GM12875 (cell line): ENCODE results near the gene CACTIN.

ENCODE experiments used
- H3K4me3 ChIP-seq: one replicate; pipeline ENCODE4 v1.5.1; 2011; ENCODE audit warnings: low read depth, low read length, control low read depth
- CTCF ChIP-seq: IDR thresholded peaks from 2 replicates; pipeline ENCODE4 v1.5.1; 2011; ENCODE audit warnings: low read depth, mild to moderate bottlenecking, control low read depth, inconsistent platforms, low read length, moderate library complexity, borderline replicate concordance; ENCODE audit not compliant: insufficient read depth

The CACTIN gene

GRCh38 chr19:3612901-3613741 is 13.5 kb downstream of the CACTIN start:
- no peak overlapping the region for H3K4me3 ChIP-seq
- TF ChIP-seq CTCF, result no peak

- TF ChIP-seq CTCF, result no peak
- H3K4me3 ChIP-seq, result no peak overlapping the region
Measured at GRCh38 chr19:3612330-3612729, 14.3 kb downstream of the CACTIN start.

GRCh38 chr19:3611841-3612240 is 14.7 kb downstream of the CACTIN start:
- TF ChIP-seq CTCF, result no peak

GRCh38 chr19:3610745-3611717 is 15.6 kb downstream of the CACTIN start:
- no peak overlapping the region for H3K4me3 ChIP-seq
- TF ChIP-seq CTCF, result no peak

More at GRCh38 chr19:3611841-3612240, 14.7 kb downstream of the CACTIN start:
- no peak overlapping the region for H3K4me3 ChIP-seq

GRCh38 chr19:3609779-3610719 is 16.5 kb downstream of the CACTIN start:
- H3K4me3 ChIP-seq, result no peak overlapping the region

More at GRCh38 chr19:3609779-3610719, 16.5 kb downstream of the CACTIN start:
- TF ChIP-seq CTCF, result no peak
